ENCODE data around the gene HEXIM1.

HEXIM1 gene, protein sequence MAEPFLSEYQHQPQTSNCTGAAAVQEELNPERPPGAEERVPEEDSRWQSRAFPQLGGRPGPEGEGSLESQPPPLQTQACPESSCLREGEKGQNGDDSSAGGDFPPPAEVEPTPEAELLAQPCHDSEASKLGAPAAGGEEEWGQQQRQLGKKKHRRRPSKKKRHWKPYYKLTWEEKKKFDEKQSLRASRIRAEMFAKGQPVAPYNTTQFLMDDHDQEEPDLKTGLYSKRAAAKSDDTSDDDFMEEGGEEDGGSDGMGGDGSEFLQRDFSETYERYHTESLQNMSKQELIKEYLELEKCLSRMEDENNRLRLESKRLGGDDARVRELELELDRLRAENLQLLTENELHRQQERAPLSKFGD

DNA sequence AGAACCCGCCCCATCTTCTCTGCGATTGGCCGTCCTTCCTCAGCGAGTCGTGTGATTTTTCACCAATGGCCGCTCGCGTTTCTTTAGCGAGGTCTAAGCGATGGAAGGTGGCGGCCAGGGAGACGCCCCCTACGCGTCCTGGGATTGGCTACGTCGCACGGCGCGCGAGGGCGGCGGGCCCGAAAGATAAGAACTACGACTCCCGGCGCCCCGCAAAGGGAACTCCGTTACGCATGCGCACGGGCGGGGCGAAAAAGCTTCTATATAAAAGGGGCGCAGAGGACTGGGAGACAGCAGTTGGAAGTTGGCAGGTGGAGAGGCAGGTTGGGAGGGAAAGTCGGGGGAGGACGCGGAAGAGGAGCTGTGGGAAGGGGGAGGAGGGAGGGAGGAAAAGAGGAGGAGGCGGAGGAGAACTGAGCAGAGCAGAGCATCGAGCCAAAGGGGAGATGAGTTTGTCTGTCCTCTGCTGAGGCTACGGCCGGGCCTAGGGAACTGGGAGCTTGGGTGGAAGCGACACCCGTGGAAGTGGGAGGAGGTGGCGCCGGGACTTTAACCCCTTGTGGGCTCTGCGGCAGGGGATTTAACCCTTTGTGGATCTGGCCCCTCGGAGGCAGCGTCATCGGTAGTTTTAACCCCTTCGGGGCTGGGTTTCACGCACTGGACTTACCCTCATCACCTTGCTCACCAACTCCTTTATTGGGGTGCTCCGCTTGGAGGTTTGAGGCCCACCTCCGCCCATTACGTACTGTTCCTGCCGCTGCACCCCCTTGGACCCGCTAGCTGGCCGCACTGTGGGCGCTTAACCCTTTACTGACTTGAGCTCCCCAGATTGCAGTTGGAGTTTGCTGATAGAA lies at the start of gene HEXIM1:
Gene HEXIM1 (plus strand): TSS at position 293 of the 854 bp plus-strand sequence. CDS start 716 bp downstream, outside the sequence.
- DNase-seq (ENCODE audit: low spot score), result peak; percentile 100

DNA sequence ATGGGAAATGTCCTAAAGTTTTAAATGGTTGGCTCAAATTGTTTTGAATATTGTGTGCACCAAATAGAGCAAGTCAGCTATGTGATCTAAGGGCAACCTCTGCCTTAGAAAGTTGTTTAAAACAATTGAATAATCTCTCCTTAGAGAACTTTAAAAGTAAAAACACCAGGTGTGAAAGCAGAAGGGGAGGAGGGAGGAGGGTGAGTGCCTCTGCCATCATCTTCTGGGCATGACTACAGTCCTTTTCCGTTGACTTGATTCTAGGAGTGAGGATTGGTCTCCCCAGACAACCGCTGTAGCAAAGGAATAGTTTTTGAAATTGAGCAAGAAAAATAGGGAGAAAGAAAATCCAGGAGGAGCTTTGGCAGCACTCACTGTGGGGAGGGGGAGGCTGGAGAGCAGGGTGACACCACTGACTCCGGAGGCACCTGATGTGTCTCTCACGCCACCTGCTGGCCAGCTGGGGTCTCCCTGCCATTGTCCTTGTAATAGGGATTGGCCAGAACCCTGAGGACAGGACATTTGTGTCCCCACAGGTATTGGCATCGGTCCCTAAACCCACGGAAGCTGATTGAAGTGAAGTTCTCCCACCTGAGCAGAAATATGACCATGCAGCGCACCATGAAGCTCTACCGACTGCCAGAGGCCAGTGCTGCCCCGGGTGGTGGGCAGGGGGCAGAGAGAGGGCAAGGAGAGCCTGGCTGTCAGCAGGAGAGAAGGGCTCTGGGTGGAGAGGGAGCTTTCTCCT lies 49.2 kb upstream of the HEXIM1 start:
- peak; percentile 81 for DNase-seq (ENCODE audit: low spot score)

DNA sequence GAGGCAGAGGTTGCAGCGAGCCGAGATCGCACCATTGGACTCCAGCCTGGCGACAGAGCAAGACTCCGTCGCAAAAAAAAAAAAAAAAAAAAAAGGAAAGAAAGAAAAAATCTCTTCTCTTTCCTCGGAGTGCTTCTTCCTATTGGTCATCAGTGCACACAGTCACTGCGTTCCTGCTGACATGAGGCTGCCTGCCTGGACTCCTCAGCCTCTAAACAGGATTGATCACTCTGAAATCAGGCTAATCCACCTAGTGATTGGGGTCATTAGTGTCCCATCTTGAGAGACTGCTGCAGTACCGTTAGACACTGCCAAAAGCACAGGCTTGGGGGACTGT lies 46.8 kb upstream of the HEXIM1 start:
- no peak for DNase-seq (ENCODE audit: low spot score)

DNA sequence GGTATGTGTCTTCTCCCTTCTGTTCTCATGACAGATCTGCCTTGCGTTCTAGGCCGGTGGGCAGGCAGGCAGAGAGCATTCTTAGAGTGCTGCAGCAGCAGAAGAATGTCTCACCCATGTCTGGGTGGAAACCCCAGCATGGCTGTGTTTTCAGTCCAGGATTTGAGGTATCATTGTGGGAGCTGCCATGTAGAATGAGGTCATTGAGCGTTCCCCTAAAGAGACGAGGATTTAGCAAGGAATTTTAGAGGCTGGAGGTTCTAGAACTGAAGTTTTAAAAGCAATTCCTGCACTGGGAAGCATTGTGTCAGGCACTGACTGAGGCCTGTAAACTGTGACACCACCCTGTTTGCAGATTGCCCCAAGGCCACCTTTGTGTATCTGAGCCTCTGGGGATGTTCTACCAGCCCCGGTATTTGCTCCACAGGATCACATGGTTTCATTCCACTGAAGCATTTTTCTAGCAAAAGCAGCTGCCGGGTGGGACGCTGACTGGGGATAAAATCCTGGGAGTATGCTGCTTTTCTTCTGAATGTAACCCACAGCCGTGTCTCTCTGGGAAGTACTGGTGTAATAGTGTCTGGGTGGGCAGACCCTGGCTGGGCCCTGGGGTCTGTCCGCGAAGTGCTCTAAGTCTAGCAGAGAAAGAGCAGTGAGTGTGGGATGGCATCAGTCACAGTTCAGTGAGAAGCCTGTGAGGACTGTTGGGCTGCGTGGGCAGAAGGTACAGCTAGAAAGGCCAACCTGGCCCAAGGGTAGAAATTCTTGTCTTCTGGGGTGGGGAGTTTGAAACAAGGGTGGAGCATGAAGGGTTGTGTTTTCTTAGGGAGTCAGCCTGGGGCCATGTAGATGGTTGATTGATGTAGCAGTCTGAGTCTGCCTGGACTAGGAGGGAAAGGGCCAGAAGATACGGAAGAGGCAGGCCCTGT lies 46.1 kb upstream of the HEXIM1 start:
- DNase-seq (ENCODE audit: low spot score), result no peak

DNA sequence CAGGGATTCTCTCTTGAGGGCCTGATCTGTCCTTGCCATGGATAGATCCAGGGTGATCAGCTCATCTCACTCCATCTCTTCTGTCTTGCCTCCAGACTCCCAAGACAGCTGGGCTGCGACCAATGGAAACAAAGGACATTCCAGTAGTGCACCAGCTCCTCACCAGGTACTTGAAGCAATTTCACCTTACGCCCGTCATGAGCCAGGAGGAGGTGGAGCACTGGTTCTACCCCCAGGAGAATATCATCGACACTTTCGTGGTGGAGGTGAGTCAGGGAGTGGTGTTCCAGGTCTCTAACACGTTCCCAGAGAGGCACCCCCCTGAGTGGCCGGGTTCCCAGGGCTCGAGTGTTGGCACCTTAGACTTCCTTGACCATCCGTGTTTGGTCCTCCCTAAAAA lies 45.4 kb upstream of the HEXIM1 start:
- DNase-seq (ENCODE audit: low spot score), result no peak

DNA sequence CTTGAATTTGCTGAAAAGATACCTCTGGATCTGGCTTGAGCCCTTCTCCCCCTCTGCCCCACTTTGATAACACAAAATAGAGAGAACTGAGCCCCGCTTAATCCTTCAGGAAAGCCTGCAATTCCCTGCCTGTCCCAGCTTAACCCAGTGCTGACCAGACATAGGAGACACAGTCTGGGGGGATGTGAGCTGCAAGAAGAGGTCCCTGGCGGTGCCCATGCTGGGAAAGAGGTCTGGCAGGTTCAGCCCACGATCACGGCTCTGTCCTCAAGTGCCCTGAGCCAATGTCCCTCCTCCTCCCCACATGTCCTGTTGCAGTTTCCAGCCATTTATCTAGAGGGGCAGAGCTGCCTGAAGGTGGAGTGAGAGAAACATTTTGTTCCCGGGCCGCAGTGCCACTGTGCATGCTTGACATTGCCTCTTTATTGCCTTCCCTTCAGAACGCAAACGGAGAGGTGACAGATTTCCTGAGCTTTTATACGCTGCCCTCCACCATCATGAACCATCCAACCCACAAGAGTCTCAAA lies 44.9 kb upstream of the HEXIM1 start:
- DNase-seq (ENCODE audit: low spot score), result no peak

DNA sequence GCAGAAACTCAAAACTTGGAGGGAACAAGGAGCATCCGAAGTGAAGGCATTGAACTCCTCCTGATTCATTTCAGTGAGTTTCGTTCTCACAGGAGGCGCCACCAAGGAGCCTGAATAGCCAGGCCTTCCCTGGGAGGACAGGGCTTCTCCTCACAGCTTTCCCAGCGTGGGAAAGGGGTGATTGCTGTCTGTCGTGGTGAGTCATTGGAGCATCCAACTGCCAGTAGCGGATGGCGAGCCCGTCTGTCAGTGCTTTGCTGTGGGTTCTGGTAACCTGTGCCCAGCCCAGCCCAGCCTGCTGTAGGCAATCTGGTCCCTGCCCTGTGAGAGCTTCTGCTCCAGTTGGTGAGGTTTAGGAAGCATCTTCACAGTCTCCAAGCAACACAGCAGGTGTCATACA lies 44.2 kb upstream of the HEXIM1 start:
- DNase-seq (ENCODE audit: low spot score), result no peak

DNA sequence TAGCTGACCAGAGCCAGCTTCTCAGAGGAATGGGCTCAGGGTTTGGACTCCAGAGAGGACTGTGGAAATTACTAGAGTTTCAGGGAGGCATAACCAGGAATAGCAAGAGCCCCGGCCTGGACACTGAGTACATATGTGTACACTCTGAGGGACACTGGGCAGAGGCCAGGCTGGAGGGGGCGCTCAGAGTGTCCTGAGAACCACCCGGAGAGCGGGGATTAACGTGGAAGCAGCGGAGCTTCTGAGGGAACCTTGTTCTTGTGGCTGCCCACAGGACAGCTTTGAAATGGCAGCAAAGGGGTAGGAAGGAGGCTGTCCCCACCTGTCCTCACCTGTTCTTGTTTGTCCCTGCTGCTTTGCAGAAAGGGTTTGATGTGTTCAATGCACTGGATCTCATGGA lies 43.8 kb upstream of the HEXIM1 start:
- DNase-seq (ENCODE audit: low spot score), result no peak

DNA sequence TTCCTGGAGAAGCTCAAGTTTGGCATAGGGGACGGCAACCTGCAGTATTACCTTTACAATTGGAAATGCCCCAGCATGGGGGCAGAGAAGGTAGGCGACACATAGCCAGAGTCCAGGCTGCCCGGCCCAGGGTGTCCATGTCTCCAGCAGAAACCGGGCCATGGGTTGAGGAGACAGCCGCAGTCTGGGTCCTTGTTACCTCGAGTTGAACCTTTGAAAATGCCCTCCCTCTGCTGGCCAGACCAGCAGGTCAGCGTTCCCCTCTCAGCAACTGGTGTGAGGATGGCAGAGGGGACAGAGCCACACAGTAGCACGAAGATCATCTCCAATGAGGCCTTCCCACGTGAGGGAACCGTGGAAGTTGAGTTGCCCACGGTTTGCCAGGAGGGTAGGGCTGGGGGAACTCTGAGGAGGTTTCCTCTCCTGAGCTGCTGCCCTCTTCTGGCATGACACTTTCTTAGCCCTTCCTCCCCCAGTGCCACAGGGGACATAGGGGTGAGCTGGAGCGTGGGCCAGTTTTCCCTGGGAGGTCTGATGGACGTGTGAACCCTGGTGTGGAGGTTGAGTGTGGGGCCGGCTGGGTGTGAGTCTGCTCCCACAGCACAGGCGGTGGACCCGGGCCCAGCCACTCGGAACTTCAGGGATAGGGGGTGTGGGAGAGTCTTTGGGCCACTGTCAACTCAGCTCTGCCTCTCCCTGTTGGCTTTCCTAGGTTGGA lies 43.2 kb upstream of the HEXIM1 start:
- no peak for DNase-seq (ENCODE audit: low spot score)

DNA sequence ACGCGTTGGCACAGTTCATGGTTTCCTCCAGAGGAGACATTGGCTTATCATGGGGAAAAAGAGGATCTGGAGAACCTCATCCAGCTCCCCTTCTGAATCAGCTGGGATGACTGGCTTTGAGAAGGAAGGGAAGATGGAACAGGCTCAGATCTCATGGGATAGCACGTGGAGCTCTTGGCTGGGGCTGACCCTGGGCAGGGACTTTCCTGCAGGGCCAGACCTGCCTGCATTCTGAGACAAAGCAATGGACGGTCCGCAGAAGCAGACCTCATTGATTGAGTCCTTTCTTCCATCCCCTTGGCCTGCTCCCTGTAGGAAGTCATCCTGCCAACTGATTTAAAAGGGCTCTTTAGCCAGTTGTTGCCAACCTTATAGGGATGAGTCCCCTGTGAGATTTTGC lies 42.2 kb upstream of the HEXIM1 start:
- no peak for DNase-seq (ENCODE audit: low spot score)

DNA sequence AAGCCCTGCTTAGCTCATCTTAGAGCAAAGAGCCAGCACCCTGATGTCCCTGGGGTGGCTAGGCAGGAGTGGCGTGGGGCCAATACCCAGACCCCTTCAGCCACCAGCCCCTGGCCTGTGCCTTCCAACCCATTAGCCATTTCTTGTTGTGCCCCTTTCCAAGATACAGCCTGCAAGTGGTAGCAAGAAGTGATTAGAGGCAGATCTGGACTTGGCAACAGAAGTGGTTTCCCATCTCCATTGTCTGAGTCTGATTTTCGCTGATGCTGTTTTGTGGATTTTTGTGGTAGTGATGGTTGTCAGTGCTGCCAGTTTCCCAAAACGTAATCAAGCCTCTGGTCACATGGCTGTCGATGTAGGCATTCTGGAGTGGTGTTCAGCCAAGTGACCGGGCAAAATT lies 41.7 kb upstream of the HEXIM1 start:
- no peak for DNase-seq (ENCODE audit: low spot score)

DNA sequence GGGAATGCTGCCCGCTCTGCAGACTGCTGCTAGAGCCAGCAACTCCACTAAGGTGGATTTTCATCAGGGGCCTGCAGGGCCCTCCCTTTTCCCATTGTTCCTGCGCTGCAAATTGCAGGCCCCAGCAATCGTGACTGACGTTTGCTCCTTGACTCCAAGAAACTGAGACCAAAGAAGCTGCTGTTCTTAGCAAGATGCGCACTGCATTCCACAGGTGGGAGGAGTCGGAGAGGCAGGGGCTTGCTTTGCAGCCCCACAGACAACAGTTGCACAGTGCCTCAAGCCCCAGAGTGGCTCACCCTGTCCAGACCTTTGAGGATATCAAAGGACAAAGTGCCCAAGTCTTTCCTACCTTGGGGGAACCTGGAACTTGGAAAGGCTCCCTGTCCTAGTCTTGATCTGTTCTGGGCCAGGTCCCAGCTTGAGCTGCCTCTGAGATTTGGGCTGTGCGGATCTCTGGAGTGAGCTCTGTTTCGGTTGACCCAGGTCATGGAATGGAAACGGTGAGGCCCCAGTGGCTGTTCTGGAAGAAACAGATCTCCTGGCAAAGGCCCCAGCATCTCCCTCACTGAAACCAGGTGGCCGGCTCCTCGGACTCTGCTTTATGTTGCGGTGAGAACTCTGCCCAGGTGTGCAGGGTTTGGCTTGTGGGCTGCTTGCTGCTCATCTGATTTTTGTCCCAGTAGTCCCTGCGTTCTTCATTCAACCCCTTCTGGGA lies 40.8 kb upstream of the HEXIM1 start:
- no peak for DNase-seq (ENCODE audit: low spot score)

DNA sequence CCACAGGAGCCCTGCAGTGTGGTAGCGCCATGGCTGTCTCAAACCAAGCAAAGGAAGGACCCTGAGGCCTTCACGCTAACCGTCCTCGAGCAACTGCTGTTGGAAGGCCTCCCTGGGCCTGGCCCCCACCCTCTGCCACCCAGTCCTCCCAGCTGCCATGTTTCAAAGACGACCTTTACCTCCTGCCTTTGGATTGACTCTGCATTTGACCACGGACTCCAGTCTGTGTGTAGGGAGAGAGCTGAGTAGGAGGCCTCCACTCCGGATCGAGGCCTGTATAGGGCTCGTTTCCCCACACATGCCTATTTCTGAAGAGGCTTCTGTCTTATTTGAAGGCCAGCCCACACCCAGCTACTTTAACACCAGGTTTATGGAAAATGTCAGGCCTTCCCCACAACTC lies 40.2 kb upstream of the HEXIM1 start:
- no peak for DNase-seq (ENCODE audit: low spot score)

DNA sequence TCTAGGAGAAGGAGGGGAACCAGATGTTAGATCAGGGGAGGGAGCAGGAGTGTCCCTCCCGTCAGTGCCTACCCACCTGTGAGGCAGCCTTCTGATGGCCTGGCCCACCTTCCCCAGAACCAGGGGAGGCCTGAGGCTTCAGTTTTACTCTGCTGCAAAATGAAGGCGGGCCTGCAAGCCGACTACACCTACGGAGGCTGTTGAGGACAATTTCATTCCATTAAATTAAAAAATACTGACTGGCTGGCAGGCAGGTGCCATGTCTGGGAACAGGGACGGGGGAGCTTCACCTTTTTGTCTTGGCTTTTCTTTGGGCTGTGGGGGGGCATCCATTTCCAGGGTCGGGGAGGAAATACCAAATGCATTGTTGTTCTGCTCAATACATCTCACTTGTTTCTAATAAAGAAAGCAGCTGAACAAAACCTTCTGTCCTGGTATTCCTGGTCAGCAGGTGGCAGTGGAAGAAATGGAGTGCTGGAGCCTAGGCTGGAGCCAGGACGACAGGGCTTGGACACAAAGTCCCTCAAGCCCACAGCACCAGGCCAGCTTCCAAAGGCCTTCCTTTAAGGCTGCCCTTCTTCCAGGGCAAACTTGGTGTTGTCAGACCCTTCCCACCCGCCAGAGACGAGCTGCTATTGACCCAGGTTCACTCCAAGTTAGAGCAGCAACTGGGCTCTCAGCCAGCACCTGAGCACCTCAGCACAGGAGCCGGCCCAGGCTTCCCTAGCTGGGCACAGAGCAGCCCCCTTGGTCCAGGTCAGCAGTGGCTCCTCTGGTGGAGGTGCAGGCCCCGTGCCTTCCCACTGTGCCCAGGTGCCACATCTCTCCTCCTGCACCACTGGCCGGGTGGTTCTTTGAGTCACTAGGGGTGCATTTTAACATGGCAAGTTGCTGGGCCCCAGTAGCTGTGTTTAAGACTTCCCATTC lies 39.4 kb upstream of the HEXIM1 start:
- no peak for DNase-seq (ENCODE audit: low spot score)

DNA sequence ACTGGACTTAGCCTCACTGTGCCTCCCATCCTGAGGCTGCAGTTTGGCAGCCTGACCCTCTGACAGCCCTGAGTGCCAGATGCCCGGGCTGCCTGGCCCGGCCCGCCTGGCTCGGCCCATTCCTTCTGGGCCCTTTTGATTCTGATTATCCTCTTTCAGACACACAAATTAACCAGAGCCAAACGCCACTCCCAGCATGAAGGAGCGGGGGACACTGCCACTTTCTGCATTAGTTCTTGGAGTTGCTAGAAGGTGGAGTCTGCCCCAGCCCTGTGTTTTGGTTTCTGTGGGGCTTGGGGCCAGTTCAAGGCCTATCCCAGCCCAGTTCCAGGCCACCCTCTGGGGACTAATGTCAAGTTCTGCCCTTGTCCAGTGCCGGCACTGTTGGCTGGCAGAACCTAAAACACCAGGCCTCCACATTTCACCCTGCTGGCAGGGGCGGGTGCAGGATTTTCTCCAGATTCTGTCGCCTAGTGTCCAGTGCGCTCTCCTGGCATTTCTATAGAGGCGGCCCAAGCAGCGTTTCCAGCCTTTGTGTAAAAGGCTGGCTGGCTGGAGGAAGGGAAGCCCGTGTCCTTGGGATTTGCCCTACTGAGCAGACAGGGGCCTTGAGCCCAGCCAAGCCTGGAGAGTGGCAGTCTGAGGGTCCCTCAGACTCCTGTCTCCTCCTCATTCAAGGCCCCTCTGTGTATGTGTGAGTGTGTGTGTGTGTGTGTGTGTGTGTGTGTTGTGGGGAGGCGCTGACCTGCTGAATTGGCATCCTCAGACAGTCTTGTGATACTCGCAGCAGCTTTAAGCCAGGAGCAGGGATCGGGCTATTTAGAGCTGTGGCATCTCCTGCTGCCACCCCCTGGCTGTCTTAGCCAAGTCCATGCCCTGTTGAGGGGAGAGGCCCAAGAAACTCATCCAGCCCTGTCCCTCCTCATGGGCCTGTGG lies 37.3 kb upstream of the HEXIM1 start:
- DNase-seq (ENCODE audit: low spot score), result peak; percentile 55

DNA sequence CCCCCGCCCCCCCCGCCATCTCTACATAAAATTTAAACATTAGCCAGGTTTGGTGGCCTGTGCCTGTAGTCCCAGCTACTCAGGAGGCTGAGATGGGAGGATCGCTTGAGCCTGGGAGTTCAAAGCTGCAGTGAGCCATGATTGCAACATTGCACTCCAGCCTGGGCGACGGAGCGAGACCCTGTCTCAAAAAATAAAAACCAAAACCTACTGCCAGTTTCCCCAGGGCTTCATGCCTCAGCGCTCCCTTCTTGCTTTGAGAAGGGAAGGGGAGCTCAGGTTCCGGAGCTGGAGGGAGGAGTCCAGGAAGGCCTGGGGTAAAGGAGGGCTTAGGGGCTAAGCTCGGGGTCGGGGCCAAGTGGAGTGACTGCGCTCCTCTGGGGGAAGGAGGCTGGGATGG lies 36.4 kb upstream of the HEXIM1 start:
- no peak for DNase-seq (ENCODE audit: low spot score)

DNA sequence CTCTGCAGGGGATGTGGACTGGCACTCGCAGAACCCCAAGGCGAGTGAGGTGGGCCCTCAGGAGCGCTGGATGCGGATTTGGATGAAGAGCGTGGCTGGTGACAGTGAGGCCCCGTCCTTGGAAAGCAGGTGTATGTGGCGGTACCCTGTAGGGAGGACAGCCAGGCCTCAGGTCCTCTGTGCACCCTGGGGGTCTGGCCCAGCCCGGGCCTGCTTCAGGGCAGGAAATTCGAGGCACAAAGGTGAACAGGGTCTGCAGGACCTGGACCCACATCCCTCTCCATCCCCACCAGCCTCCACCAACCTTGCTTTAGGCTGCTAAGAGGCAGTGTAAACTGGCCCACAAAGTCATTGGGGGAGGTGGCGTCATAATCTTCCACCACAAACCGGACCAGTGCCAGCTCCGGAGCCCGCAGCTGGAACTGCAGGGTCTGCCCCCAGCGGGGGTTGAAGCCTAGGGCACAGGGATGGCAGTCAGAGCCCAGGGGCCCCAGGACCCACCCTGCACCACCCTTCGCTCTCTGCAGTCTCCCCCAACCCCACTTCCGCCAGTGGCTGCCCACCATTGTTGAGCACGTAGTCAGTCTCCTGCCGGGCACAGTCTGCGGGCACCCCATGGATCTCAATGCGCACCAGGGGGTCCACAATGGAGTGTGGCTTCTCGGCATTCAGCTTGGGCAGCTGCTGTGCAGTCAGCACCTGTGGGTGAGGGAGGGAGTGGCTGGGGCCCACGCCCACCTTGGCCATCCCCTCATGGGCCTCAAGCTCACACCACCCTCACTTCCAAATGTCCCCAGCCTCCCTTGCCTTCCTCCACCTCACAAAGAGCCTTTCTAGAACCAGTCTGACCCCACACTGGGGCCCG lies 35.5 kb upstream of the HEXIM1 start:
- DNase-seq (ENCODE audit: low spot score), result no peak
